Hypothalamus (tissue), 51 donors: Measurements from ENCODE around the gene KIFBP.
"Not testable (repeated sequence)": the region's sequence is repeated elsewhere in the genome, so short reads cannot be mapped to it uniquely, and the experiment has no call there.

Source experiments
- DNase-seq, 51 donors: peaks; one replicate each; lab custom pipeline; 2025; lab: John Stamatoyannopoulos, UW

The KIFBP gene

DNA sequence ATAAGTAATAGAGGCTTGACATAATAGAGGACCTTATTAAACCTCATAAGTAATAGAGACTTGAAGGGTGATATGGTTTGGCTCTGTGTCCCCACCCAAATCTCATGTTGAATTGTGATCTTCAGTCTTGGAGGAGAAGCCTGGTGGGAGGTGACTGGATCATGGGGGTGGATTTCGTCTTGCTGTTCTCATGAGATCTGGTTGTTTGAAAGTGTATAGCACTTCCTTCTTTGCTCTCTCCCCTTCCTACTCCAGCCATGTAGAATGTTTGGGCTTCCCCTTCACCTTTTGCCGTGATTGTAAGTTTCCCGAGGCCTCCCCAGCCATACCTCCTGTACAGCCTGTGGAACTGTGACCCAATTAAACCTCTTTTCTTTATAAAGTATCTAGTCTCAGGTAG is 8.6 kb downstream of the KIFBP start:
- DNase-seq: no peak

DNA sequence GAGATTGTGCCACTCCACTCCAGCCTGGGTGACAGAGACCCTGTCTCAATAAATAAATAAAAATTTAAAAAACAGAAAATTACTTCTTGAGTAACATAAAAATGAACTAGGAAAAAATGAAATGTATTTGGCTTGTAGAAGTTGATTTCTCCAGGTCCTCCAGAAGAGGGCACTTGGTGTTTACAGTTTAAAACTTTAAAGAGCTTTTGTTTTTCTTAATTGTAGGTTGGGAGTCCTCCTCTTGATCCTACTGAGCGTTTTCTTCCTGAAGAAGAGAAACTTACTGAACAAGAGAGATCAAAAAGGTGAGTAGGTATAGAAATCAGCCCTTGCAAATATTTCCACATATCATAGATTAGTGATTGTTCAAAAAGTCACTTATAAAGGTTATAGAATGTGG is 16.2 kb downstream of the KIFBP start:
- peak in 1 of 51 donors; percentile 3 for DNase-seq

DNA sequence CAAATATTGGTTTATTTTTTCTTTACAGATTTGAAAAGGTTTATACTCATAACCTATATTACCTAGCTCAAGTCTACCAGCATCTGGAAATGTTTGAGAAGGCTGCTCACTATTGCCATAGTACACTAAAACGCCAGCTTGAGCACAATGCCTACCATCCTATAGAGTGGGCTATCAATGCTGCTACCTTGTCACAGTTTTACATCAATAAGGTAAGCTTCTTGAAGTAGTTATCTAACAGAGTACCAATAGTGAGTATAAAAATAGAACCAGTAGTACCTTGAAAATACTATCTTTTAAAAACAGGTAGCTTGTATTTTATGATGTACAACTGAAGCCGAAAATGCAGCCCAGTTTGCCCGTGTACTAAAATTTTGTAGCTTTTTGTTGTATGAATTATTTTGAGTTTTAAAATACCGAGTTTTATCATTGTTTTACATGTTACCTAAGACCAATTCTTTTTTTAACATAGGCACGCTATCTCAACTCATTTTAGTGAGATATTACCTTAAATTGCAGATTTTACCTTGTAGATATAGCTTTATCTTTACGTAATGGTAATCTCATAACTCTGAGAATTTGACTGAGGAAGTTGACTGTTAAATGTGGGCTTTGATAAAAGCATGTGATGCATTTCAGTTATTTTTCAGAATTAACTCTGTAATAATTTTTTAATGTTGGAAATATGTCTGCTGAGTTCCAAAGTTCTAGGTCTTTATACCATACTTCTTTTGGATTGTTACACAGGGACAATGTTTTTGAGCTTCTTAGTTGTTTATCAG is 17.3 kb downstream of the KIFBP start:
- no peak for DNase-seq

DNA sequence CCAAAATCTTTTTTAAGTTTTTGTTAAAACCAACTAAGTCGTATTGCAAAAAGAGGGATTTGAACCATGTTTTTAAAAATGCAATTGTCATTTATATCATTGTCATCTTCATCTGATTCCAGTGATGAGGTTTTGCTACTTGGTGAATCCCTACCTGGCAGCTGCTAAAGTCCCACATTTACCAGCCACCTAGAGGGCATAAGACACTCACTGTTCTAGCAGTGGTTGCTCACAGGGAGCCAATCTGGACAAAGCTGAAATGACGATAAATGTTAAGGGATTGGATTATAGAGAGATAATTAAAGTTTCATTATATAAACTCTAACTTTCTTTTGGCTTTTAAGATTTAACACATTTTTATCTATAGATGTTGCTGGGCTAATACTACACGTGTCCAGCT is 18.7 kb downstream of the KIFBP start:
- DNase-seq: no peak

DNA sequence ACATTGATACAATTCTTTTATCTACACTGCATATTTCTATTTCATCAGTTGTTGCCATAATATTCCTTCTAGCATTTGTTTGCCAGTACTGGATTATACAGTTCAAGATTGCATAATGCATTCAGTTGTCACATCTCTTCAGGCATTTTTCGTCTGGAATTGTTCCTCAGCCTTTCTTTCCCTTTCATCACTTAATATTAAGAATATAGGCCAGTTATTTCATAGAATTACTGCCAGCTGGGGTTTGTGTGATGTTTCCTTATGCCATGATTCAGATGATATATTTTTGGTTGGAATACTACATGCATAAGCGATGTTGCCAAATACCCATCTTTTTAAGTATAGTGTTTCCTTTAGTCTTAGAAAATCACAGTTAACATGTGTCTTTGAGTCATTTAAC is 20.8 kb downstream of the KIFBP start:
- DNase-seq: no peak

DNA sequence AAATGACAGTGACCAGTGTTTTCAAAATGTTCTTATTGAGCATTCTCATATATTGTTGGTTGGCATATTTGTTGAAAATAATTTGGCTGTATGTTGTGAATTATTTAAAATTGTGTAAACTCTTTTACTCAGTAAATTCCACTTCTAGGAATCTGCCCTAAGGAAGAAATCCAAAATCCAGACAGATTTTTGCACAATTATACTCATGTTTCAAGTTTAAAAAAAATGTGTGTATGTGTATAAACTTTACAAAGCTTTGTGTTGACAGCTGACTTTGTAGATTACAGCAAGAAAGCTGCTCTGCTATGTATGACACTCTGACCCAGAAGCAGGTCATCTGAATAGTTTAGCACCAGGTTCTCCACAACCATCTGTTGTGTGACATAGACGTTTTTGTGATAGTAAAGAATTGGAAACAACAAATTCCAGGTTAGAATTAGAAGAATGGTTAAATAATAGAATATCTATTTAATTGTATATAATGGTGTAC is 21.6 kb downstream of the KIFBP start:
- no peak for DNase-seq

DNA sequence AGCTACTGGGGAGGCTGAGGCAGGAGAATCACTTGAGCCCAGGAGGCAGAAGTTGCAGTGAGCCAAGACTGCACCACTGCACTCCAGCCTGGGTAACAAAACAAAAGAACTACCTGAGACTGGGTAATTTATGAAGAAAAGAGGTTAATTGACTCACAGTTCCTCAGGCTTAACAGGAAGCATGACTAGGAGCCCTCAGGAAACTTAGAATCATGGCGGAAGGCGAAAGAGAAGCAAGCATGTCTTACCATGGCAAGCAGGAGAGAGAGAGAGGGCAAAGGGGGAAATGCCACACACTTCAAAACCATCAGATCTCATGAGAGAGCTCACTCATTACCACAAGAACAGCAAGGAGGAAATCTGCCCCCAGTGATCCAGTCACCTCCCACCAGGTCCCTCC is 24.2 kb downstream of the KIFBP start:
- not testable (repeated sequence) for DNase-seq

DNA sequence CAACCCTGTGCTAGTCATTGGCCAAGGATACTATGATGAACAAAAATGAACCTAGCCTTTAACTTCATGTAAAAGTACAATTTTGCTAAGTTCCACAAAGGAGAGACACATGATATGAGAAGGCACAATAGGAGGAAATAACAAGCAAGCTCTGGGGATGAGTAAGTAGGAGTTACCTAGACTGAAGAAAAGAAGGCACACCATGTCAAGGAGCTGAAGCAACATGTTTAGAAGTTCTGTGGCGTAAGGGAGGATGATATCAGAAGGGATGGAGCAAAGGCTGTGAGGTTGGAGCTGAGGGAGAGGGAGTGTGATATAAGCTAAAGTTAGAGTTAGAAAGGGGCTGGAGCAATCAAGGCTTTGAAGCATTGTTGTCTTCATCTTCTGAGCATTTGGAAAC is 25.6 kb downstream of the KIFBP start:
- no peak for DNase-seq

DNA sequence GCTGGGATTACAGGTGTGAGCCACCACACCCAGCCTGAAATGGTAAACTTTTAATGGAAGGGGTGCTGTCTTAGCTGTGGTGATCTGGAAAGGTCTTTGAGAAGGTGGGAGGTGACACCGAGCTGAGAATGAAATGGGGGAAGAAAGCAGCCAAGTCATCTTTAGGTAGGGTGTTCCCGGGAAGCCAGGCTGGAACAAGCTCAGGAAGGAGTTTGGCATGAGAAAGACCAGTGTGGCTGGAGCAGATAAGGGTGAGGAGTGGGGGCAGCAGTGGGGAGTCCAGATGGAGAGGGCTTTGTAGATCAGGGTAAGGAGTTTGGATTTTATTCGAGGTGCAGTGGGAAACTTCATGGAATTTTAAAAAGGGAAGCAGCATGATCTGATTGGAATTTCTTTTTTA is 30.0 kb downstream of the KIFBP start:
- DNase-seq: no peak

DNA sequence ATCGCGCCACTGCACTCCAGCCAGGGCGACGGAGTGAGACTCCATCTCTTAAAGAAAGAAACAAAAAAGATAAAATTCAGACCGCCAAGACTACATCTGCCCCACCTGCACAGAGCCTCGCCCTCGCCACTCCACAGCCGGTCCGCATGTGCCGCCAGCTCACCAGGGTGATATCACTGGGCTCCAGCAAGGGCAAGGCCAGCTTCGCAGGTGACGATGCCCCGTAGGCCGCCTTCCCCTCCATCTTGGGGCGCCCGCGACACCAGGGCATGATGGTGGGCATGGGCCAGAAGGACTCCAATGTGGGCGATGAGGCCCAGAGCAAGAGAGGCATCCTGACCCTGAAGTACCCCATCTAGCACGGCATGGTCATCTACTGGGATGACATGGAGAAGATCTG is 34.0 kb downstream of the KIFBP start:
- DNase-seq: no peak

DNA sequence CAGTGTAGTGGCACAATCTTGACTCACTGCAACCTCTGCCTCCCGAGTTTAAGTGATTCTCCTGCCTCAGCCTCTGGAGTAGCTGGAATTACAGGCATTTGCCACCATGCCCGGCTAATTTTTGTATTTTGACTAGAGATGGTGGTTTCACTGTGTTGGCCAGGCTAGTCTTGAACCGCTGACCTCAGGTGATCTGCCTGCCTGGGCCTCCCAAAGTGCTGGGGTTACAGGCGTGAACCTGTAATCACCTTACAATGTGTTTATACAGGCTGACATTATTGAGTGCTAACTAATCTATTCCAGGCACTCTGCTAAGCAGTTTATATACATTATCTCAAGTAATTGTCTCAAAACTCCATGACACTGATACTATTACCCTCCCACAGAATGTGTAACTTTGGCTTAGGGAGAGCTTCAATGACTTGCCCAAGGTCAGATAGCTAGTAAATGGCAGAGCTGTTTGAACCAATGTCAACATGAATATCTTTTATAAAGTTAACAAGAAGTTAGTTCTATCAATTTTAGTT is 36.8 kb downstream of the KIFBP start:
- DNase-seq: no peak

DNA sequence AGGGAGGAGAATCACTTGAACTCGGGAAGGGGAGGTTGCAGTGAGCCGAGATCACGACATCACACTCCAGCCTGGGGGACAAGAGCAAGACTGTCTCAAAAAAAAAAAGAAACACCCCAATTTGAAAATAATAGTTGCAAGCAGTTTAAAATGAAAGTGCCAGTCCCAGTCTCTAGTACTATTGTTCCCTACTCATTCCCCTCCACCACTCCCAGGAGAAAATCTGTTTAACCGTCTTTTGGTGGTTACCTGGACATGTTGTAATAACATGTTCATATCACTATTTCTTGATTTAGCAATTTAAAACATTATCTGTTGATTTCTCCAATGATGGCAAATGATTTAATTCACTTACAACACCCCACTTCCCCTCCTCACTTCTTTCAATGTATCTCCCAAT is 44.7 kb downstream of the KIFBP start:
- DNase-seq: no peak

DNA sequence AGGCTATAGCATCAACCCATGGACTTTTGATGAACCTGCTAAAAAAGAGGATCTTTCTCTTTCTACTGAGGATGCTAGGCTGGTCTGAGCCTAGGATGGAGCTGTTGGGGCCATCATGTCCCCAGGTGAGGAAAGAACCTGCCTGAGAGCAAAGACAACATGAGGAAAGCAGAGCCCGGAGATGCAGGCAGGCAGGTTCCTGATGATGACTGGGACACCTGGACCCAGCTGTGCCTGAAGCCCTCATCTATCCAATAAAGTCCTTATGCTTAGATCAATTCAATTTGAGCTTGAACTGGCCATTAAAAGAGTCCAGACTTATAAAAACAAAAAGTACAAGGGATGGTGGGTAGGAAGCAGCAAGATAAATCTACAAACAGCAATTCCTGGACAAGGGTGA is 48.9 kb downstream of the KIFBP start:
- DNase-seq: no peak

DNA sequence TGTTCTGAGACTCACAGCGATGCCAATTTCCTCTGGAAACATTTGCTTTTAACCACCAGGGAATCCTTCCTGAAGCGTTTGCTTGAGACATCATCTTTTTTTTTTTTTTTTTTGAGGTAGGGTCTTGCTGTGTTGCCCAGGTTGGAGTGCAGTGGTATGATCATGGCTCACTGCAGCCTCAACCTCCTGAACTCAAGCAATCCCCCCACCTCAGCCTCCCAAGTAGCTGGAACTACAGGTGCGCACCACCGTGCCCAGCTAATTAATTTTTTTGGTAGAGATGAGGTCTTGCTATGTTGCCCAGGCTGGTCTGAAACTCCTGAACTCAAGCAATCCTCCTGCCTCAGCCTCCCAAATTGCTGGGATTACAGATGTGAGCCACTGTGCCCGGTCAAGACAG is 52.3 kb downstream of the KIFBP start:
- not testable (repeated sequence) for DNase-seq

DNA sequence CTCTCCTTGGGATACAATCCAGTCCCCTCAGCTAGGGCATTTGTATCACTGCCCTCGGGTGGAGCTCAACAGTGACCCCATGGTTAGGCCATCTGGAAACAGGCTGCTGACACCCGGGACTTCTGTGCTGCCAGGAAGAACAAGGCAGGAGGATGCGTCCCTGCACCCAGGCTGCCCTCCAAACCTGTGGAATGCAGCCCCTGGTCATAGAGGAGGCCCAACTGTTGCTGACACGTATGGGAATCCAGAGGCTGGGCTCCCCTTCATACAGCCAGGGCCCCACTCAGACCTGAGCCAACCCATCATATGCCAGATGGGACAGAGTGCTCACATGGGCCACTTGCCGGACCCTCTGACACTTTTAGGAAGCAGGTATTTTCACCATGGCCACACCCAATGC is 53.8 kb downstream of the KIFBP start:
- no peak for DNase-seq

DNA sequence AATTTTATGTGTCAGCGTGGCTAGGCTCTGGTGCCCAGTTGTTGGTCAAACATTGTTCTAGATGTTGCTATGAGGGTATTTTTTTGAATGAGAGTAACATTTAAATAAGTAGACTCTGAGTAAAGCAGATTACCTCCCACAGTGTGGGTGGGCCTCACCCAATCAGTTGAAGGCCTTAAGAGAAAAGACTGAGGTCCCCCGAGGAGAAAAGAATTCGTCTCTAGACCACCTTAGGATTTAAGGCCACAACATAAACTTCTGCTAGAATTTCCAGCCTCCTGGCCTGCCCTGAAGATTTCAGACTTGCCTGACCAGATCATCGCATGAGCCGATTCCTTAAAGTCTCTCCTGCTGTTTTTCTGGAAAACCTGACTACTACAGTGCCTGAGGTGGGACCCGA is 54.2 kb downstream of the KIFBP start:
- DNase-seq: no peak

DNA sequence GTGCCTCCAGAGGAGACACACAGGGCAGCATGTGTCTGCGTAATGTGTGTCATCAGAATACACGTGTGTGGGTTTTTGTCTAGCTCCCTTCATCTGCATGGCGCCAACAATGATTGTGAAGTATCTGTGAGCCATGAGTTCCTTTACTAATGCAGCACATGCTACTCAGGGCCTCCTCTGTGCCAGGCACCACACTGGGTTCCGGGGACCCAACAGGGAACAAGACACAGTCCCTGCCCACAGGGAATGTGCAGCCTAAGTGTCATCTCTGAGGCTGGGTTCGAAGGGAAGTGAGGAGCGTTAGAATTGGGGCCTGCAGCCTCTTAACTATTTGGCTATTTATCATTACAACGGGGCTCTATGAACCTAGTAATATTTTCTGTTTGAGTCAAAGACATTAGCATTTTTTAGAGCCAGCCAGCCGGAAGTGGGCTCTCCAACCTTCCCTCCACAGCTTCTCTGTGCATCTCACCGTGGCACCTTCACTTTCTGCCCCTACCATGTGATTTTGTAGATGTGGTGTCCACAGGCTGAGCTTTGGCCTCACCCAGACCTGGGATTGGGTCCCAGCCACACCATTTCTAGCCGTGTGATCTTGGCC is 55.4 kb downstream of the KIFBP start:
- no peak for DNase-seq

DNA sequence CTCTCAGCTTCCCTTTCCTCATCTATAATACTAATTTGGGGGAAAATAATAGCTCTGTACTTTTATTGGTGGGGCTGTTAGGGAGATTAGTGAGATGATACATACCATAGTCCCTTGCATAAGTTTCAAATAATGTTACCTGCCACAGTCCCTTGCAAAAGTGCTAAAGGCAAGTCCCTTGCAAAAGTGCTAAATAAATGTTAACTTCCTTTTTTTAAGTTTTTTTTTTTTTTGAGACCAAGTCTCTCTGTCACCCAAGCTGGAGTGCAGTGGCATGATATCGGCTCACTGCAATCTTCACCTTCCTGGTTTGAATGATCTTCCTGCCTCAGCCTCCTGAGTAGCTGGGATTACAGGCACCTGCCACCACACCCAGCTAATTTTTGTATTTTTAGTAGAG is 55.9 kb downstream of the KIFBP start:
- DNase-seq: no peak

DNA sequence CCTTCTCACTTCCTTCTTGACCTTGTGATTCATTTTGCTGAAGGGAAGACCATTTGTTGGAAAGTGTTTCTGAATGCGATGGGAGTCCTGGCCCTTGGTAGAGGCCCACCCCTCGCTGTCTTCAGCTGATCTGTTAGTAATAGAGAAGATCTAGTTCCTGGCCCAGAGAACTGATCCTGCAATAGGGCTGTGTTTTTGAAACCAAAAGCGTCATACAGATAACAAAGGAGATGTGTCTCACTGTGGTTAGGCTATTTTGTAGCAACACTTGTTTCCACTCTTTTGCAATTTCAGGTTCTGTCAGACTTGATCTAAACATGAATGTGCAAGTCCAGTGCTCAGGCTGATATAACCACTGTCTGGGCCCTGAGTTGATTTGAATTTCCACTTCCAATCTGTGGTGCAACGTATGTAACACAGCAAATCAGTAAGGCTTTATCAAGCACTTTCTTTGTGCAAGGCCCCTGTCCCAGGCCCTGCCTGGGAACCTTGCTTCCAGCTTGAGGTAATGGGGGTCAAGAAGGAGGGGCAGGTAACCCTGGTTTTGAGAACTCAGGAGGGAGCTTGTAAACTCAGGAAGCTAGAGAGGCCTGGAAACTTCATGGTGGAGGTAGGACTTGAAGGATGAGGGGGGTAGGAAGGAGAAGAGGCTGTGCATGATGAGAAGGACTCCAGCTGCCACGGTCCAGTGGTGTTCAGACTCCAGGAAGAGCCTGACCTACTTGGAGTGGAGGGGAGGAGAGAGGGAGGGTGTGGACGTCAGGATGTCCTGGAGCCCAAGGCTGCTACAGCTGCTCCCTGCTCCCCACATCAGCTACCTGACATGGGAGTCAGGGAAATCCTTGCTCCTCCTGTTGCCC is 57.1 kb downstream of the KIFBP start:
- peak in 2 of 51 donors; percentile 4 to 12 for DNase-seq

DNA sequence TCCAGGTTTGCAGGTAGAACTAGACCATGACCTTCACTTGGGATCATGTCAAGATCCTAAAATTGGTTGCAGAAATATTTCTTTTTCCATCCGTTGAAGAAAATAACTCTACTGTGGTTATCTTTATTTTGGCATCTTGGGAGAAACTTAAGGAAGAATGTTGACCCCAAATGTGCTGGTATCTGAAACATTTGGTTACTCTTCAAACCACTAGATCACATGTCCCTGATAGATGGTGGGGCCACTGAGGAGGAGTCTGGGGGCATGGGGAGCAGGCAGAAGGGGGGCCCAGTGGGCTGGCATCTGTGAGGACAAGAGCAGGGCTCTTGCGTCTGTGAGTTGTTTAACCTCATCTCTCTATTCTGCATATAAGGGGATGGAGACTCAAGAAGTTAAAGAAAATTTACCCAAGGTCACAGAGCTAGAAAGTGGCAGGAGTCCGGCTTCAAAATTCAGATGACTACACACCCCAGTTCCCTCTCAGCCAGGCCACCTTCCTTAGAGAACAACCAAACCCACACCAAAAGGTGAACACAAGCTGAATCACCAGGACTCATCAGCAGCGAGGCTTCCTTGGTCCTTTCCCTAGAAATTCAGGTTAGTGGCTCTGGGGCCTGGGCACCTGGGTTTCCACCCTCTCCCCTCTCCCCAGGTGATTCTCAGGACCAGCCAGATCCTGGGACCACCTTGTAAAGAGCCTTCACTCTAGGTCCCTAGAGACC is 58.7 kb downstream of the KIFBP start:
- DNase-seq: no peak

DNA sequence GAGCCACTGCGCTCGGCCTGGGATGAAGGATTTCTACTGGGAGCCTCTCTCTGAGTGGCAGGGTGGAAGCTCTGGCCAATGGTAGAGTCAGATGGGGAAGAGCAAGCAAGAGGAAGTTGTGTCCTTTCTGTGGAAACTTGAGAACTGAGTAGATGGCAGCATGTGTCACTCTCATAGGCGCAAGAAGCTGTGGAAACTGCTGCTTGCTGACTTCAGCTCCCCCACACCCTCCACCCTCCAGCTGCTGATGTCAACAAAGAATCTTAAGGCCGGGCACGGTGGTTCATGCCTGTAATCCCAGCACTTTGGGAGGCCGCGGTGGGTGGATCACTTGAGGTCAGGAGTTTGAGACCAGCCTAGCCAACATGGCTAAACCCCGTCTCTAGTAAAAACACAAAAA is 59.5 kb downstream of the KIFBP start:
- DNase-seq: peak in 12 of 51 donors; percentile 6 to 47 (median 12)
